Islet of Langerhans (tissue), 1 donor: ENCODE measurements around the gene NRXN3.

Experiments
- FAIRE-seq: peaks from one replicate; lab custom pipeline; 2011; peaks lifted over from hg19 to GRCh38; lab: Jason Lieb, UNC

Gene NRXN3

DNA sequence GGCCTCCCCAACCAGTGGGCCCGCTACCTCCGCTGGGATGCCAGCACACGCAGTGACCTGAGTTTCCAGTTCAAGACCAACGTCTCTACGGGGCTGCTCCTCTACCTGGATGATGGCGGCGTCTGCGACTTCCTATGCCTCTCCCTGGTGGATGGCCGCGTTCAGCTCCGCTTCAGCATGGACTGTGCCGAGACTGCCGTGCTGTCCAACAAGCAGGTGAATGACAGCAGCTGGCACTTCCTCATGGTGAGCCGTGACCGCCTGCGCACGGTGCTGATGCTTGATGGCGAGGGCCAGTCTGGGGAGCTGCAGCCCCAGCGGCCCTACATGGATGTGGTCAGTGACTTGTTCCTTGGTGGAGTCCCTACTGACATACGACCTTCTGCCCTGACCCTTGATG is 73.0 kb downstream of the NRXN3 start:
- no peak for FAIRE-seq

GRCh38 chr14:78245238-78245637 is 75.1 kb downstream of the NRXN3 start:
- FAIRE-seq, result no peak

GRCh38 chr14:78248501-78249090 is 78.4 kb downstream of the NRXN3 start:
- FAIRE-seq, result no peak

- no peak for FAIRE-seq
Observed at GRCh38 chr14:78251308-78251707, 81.1 kb downstream of the NRXN3 start.

- no peak for FAIRE-seq
Observed at GRCh38 chr14:78253986-78254385, 83.8 kb downstream of the NRXN3 start.

DNA sequence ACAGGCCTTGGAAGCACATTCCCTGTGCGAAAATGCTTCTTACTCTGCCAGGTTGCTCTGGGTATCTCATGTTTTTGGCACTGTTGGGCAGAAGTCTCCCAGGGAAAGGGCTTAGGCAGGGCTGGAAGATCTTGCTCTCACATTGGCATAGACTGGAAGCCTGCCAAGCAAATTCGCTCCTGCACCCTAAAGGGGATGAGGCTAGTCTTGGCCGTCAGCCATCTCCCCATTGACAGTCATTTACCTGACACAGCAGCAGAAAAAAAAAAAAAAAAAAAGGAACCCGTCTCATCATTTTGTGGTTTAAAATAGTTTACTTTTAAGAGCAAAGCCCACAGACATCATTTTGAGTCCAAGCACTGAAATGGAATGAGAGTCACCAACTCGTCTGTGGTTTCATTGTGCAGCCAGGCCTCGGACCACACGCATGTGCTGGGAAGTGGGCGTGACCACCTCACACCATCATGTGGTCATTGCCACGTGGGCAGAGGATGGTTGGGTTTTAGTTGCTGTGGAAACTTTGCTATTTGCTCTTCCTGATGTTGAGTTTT is 84.8 kb downstream of the NRXN3 start:
- FAIRE-seq, result no peak

GRCh38 chr14:78259831-78260230 is 89.7 kb downstream of the NRXN3 start:
- no peak for FAIRE-seq

DNA sequence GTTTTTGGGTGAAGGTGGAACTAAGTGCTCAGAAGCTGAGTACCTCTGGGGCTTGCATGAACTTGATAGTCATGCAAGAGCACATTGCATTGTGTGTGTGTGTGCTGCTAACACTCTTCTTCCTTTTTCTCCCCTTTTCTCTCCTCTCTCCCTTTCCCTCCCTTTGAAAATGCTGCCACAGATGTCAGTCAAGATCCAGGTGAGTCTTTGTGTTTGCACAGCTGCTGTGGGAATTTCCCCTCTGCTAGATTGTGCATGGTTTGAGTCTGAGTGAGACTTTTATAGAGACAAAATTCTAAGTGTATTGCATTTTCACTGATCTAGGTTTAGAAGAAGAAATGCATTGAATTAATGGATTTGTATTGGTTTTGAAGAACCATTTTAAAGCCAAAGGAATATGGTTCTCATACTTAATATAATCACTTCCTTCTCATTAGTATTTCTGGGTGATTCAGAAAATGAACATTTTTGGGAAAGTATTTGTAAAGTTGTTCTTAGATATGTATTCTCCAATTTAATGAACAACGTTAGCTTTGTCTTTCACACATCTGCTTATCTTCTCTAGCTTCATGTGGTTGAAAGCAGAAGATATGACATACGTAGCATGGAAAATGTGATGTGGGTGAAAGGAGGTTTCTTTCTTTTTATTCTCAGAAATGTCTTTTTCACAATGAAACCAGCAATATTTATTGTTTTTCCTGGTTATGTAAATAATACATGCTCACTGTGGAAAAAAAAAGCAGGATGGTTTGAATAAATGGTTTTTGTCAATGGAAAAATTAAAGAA is 108.5 kb downstream of the NRXN3 start:
- FAIRE-seq, result no peak

GRCh38 chr14:78282437-78282836 is 112.3 kb downstream of the NRXN3 start:
- no peak for FAIRE-seq

GRCh38 chr14:78286210-78286609 is 116.0 kb downstream of the NRXN3 start:
- no peak for FAIRE-seq

DNA sequence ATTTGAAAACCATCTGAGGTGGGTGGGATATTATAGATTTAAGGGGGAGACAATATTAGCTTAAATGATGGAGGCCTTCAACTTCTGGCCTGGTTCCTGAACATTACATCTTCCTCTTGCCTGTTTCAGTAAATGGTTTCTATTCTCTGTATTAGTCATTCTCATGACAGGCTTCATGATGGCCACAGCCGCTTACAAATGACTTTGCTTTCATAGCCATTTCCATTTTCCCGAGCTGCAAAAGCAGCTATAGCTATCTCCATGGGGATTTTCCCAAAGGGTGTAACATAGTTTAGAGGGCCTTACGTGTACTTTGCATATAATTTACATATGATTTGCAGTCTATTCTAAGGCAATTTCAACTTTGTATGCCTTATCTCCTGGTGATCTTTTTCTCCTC is 121.8 kb downstream of the NRXN3 start:
- no peak for FAIRE-seq

DNA sequence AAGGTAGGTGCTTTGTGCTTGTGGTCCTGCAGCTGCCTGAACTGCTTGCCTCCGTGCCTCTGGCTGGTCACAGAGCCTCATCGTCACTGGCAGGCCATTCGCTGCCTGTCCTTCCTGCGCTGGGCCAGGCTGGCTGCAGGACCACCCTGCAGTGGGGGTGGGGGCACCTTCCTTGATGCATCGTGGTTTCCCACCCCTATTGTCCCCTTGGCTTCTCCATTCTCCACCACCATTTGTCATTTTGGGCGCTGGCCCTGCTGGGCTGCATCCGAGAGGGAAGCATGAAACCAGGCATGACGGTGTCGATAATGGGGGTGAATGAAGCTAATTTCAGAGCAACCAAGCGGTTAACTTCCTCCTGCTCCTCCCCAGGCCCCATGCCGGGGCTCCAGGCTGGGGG is 127.7 kb downstream of the NRXN3 start:
- no peak for FAIRE-seq

- FAIRE-seq, result no peak
Observed at GRCh38 chr14:78298298-78298697, 128.1 kb downstream of the NRXN3 start.

GRCh38 chr14:78302841-78303240 is 132.7 kb downstream of the NRXN3 start:
- no peak for FAIRE-seq

GRCh38 chr14:78307671-78308070 is 137.5 kb downstream of the NRXN3 start:
- no peak for FAIRE-seq

DNA sequence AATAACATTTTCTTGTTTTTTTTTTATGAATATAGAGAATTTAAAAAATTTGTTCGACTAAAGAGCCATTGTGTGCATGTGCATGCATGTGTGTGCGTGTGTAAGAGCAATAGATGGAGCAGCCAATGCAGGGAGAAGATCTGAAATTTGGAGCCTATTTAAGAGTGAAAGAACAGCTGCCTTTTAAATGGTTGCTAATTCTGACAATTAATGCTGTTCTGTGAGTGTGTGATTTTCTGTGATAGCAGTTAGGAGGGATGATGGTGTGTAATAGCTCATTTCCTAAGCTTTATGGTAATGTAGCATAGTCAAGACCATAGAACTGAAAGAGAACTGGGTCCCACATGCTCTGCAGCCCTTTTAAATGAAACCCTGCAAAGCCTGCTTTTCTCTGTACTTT is 137.9 kb downstream of the NRXN3 start:
- no peak for FAIRE-seq

GRCh38 chr14:78310272-78310671 is 140.1 kb downstream of the NRXN3 start:
- no peak for FAIRE-seq

DNA sequence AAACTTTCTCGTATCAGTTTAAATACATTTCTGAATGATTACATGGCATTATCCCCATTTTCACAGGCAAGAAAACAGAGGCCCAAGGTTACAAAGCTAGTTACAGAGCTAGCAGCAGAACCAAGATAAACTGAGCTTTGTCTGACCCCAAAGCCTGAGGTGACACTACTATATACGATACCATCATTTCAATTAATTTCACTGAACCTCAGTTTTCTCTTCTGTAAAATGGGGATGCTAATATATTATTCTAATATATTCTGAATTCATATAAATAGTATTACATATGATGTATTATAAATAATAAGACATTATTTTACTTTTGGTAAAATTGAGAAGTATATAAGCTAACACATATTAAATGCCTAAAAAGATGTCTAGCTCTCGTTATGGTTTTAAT is 143.3 kb downstream of the NRXN3 start:
- FAIRE-seq, result no peak

- FAIRE-seq, result no peak
Observed at GRCh38 chr14:78314484-78314883, 144.3 kb downstream of the NRXN3 start.

DNA sequence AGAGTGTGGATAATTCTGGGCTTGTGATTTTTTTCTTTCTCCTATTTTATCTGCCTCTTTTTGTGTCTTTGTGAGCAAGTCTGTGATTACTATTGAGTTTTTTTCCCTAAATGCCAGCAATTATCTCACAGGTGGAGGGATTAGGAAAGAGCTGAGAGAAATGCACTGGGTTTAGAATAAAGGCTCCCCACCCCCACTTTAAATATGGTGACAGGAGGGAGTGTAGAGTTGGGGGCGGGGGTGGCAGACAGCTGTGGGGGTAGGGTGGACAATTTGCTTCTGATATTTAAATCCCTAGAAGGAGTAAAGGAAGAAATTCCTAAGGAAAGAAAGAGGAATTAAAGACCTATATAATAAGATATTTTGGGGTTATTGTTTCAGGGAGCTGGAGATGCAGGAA is 145.9 kb downstream of the NRXN3 start:
- FAIRE-seq, result no peak

- no peak for FAIRE-seq
Observed at GRCh38 chr14:78316786-78317185, 146.6 kb downstream of the NRXN3 start.

- no peak for FAIRE-seq
Observed at GRCh38 chr14:78319406-78319805, 149.2 kb downstream of the NRXN3 start.

DNA sequence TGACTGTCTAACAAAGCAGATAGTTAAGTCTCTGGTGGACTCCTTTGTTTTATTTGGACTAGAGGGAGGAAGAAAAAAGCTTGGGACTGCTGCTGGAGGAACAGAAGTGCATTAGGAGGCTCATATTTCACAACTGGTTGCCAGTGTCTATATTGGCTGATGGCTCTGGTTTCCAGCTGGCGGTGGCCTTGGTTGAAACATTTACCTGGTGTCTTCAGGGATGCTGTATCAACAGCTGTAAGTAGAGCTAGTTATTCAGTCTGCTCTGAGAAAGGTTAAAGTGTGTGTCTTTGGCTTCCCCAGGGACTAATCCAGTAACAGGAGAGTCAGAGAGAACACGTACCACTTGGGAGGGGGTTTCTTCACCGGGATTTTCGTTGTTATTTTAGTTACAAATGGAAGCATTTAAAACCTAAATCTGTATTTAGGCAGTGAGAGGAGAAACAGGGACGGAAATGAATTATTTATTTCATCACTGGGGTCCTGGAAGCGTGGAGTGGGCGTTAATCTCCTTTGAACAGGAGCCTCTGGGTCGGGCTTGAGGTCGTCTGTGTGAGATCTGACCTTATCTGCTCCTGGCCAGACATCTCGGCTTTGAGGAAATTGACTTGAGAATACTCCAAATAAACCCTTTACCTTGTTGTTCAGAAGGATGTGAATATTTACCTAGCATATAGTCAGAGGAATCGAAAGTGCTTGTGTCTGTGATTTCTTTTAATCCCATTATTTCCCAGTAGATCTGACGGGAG is 149.9 kb downstream of the NRXN3 start:
- no peak for FAIRE-seq
